Measurements from ENCODE around the gene SFR1.

SFR1 gene, protein sequence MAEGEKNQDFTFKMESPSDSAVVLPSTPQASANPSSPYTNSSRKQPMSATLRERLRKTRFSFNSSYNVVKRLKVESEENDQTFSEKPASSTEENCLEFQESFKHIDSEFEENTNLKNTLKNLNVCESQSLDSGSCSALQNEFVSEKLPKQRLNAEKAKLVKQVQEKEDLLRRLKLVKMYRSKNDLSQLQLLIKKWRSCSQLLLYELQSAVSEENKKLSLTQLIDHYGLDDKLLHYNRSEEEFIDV

DNA sequence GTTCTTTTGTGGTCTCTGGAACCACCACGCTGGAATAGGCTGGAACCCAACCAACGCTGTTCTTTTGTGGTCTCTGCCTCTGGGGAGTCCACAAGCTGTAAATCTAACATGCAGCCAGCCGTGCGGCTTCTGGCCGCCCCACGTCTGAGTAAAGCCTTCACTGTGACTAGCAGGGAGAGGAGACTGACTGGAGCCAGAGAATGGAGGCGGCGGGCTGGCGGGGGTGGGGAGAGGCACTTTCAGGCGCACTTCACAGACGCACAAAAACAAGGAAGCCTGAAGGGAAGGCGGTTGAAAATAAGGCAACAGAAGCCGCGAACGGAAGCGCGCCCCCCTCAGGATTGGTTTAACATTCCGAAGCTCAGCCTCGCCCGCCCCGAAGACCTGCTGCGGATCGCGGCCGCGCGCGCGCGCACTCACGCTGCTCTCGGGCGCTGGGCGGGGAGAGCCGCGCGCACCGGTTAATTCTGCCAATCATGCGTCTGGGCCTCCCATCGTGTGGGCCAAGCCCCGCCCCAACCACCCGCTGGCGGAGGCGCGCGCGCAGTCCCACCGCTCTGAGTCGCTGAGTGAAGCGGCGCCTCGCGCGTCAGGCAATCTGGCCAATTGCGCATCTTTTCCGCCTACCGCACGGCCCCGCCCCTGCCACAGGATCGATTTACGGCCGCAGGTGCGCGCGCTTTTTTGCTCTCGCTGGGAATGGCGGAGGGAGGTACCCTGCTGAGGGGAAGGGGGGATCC is at the start of gene SFR1:
SFR1 (plus strand) TSS at position 687 of the 740 bp plus-strand sequence; CDS start at position 700, 13 bp downstream.
- peak; percentile 97 for DNase-seq (ENCODE audit: low read depth, low spot score)

DNA sequence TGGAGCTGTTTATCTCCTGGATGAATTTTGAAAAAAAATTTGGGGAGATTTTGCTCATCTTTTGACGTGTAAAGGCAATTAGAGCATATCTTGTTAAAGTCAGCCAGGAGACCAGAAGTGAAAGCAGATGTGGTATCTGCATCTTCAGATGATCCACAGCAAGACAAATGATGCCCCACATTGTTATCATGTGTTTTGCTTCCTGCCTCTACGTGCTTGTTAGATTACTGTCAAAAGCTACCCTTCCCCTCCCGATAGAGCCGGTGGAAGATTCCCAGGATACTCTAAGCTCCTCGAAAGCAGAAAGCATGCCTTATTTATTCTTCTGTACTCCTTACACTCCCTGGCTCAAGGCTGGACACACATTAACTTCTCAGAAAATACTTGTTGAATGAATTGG is 49.2 kb upstream of the SFR1 start:
- DNase-seq (ENCODE audit: low read depth, low spot score): no peak

DNA sequence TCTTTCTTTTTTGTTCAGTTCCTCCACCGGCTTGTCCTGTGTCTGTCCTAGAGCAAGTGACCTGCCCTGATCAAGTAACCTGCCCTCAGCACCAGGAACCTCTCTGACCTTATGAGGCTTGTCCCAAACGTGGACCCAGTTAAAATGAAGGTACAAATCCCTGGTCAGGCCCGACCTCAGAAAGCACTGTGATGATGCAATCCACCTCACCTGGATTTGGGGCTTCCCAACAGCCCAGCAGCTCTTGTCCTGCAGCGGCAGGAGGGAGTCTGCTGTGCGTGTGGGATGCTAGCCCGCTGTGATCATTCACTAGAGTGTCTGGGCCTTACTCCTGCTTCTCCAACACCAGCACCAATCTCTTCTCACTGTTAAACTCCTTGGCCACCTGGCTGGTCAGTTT is 47.5 kb upstream of the SFR1 start:
- DNase-seq (ENCODE audit: low read depth, low spot score): no peak

DNA sequence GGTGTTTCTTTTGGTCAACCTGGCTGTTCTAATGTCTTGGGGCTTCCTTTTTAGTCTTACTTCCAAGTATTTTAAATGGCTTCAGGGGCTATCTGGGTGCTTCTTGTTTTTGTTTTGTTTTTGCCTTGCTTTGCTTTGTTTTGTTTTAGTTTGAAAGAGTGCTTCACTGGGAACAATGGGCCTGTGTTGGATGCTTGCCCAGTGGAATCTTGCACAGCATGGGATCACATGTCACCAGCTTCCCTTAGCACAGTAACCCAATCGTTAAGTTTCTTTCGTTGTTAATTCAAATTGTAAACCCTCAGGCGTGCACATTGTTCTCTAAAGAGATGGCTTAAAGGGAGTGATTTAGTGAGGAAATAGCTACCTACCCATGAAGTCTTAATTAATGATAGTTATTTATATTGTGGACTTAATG is 45.2 kb upstream of the SFR1 start:
- DNase-seq (ENCODE audit: low read depth, low spot score): peak; percentile 77

DNA sequence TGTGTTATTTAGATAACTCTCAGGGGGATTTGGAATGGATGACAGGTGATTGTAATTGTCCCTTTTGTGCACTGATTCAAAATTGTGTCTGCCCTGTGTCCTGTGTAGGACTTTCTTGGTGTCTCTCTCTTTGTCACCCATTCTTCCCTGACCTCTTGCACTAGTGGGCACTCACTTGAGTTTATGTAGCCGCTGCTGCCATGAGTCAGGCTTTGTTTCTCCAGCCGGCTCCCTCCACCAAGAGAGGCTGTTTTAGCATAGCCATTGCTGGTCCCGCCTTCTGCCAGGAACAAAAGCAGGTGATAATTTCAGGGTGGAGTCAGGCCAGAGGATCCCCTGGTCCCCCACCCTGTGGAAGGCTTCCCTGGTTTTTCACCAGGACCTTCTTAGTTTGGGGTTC is 44.7 kb upstream of the SFR1 start:
- DNase-seq (ENCODE audit: low read depth, low spot score): no peak

DNA sequence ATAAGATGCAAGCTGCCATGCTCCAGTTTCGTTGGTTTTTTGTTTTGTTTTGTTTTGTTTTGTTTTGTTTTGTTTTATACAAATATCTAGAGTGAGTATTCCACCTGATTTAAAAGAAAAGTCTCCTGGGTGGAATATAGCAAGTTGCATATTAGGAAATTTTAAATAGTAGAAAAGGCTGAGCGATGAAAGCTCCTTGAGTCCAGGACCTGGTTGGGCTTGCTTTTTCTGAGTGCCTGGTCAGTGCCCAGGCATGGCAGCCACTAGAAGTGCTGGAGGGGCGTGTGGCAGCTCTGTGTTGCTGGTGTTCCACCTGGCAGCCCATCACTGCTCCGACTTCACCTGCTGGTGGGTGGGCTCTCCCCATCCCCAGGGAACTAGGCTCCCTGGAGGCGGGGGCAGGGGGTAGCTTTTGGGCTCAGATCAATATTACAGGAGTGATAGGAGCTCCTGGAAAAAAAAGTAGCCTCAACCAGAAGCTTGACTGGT is 44.3 kb upstream of the SFR1 start:
- DNase-seq (ENCODE audit: low read depth, low spot score): no peak

DNA sequence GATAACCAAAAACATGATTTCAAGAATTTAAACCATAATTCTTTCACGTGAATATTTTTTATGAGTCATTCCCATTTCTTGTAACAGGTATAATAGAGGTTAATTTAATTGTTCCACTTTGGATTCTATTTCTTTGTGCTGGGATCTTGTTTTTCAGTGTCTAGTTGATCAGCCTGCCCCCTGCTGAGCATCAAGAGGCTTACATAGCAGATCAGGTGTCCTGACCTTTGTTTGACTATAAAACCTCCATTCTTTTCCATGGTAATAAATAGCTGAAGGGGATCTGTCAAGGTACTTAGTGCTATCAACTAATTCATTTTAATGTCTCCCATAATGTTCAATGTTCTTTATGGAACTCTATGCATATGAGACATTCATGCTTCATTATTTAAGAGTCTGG is 41.2 kb upstream of the SFR1 start:
- no peak for DNase-seq (ENCODE audit: low read depth, low spot score)

DNA sequence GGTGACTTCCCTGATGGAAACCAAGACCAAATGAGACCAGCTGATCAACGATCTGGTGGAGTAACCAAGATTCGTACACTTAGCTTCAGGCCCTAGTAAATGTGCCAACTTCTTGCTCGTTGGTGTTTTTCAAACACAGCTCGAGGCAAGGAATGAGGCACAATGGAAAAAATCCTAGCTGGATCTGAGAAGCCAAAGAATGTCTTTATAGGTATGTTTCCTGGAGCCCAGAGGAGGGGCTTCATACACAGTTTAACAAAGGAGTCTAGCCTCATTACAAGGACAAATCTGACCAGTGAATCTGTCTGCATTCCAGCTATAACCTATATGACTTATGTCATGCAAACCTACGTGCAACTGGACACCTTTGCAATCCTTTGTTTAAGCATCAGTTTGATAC is 40.0 kb upstream of the SFR1 start:
- no peak for DNase-seq (ENCODE audit: low read depth, low spot score)

DNA sequence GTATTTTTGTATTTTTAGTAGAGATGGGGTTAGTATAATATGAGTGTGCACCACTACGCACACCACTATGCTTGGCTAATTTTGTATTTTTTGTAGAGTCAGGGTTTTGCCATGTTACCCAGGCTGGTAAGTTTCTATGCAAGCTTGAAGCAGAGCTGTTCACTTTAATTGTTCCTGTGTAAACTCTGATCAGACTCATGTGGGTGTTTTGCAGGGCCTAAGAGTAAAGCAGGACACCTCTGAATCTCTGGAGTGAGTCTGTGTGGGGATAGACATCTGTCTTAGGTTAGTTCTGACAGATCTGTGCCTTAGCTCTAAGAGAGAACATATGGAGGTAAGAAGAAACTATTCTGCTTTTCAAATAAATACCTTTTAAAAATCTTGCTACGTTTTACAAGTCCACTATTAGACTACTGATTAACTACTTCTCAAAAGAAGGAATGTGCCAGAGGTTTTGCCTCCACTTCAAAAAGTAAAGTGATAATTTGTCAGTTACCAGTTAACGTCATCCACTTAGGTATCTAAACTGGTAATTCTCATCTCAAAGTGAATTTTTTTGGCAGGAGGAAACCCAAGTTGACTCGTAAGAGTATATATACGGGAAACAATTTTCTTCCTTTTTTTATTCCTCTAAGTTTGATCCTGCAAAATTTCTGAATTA is 37.4 kb upstream of the SFR1 start:
- DNase-seq (ENCODE audit: low read depth, low spot score): no peak

DNA sequence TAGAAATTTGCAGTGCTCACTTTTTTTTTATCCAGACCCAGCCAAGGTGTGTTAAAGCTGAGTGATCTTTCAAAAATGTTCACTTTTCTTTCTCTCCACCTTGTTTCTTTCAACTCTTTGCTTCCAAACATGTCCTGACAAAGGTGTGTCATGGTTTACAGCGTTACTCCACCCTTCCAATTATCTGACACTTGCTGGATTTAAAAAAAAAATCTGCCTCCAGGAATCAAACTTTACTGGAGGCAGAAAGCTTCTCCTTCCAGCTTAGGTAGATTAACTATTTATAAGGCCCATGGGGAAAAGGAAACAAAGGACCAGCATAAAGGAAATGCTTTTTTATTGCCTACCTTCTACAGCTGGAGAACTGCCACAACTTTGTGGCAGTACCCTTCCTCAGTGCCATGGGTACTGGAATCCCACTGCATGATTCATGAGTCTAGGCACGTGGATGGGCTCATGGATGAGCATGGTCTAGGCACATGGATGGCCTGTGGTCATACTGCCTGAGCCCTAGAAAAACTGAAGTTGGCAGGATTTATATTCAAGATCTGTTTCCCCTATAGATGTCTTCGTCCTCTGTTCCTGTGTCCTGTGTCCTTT is 36.1 kb upstream of the SFR1 start, which contains the start of gene COL17A1:
COL17A1 (minus strand) TSS at position 80 of the 600 bp plus-strand sequence. CDS start 5,207 bp downstream, outside the sequence.
- DNase-seq (ENCODE audit: low read depth, low spot score): no peak

DNA sequence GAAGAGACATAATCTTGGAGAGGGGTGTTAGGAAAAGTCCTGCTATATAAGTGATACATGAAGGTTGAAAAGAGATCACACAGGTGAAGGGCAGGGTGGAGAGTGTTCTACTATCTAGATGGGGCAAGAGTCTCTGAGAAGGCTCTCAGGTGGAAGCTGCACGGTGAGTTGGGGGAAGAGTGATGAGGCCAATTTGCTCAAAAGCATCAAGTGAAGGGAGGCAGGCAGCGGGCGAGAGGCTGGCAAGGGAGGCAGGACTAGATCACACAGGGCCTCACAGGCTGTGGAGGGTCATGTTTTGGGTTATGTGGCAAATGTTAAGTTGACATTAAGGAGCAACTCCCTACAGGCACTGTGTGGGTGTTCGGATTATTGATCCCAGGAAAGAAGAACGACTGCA is 33.7 kb upstream of the SFR1 start:
- DNase-seq (ENCODE audit: low read depth, low spot score): no peak

DNA sequence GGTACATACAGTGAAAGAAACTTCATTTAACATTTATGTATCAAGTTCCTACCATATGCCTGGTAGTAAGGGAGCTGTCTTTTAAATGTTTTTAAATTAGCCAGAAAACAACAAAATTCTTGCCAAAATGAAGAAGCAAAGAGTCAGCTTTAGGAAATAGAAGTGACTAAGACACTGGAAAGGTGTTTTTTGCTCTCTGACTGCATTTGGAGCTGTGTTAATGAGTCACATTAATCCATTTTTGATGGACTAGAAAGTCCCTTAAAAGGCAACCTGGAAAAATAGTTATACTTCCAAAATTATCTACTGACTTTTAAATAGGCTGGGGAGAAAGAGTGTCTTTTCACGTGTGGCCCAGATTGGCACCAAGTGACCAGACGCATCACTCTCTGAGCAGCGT is 32.4 kb upstream of the SFR1 start:
- DNase-seq (ENCODE audit: low read depth, low spot score): no peak

DNA sequence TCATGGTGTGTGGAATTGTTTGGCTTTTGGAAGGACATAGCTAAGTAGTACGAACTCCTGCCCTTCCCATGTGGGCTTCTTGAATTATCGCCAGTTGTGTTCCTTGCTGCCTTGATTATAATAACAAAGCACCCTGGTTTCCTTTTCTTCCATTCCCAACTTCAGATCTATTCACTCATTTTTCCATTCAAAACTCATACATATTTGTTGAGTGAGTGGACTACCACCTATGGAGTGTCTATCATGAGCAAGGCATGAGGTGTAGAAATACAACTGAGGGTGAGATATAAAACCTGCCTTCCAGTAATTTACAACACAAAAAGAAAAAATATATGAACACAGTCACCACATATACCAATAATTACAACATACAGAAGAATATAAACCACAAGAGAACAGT is 31.4 kb upstream of the SFR1 start:
- DNase-seq (ENCODE audit: low read depth, low spot score): peak; percentile 41

DNA sequence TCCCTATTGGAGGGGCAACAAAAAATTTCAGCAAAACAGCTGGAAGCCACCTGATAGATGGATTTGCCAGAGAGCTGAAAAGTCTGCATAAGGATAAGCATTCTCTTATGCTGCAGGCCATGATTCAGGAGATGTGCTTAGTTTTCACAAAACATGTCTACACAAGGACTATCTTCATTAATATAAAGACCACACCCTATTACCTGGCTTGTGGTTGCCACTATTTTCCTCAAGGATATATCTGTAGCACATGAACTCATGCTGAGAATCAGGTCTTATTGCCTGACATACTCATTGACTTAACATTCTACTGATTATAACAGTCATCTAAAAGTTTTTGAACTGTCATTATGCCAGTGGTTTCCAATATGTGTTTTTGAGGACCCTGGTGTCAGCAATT is 29.2 kb upstream of the SFR1 start:
- no peak for DNase-seq (ENCODE audit: low read depth, low spot score)

DNA sequence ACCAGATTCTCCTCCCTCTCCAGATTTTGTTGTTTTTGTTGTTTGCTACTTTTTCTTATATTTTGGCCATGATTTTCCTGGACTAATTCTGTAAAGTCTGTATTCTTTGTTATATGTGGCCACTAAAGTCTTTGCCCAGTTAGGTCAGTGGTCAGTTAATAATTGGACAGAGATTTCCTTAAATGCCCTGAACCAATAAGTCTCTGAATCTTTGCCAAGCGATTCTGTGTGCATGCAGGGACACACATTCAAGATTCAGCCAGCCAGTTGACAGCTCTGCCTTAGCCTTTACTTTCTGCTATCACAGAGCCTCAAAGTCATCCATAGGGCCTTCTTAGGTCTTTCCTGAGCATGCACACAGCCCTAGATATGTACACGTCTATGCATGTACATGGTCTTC is 25.3 kb upstream of the SFR1 start:
- no peak for DNase-seq (ENCODE audit: low read depth, low spot score)

DNA sequence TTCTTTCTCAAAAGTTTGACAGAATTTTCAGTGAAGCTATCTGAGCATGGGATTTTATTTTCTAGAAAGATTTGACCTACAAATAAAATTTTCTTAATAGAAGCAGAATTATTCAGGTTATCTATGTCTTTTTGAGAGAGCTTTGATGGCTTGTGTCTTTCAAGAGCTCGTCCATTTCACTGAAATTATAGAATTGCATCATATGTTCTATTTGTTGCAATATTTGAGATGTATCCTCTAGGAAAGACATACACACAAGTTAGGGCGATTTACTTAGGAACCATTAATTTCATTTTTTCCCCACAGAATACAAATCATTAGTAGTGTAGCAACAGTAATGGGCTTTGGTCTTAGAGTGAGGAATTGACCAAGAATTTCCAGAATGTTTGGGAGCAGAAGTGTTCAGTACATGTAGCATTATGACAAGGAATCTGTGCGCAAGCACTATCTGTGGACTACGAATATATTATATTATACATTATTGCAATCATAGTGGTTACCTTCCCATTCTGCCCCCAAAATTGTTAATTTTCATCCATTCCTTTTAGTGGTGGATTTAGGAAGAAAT is 23.5 kb upstream of the SFR1 start:
- DNase-seq (ENCODE audit: low read depth, low spot score): no peak

DNA sequence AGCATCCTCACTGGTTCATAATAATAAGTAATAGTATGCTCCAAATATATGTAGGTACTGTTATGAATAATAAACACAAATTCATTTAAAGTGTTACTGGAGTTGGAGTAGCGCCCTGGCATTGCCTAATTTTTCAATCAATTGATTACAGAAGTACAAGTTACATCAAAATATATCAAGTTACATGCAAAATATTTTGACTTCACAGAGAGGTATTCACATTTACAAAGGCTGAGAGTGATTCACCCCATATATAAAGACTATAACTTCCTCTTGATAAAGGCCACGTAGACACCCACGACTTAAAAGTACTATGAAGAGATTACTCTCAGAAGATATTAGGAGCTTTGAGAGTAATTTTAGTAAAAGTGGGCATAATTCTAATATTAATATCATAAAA is 22.7 kb upstream of the SFR1 start:
- DNase-seq (ENCODE audit: low read depth, low spot score): no peak

DNA sequence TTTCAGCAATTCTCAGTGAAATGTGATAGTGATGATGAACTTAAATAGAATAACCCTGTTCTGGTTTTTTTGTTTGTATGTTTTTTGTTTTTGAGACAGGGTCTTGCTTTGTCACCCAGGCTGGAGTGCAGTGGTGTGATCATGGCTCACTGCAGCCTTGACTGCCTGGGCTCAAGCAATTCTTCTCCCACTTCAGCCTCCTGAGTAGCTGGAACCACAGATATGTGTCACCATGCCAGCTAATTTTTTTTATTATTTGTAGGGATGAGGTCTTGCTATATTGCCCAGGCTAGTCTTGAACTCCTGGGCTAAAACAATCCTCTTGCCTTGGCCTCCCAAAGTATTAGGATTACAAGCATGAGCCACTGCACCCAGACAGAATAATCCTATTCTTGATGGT is 22.0 kb upstream of the SFR1 start:
- no peak for DNase-seq (ENCODE audit: low read depth, low spot score)

DNA sequence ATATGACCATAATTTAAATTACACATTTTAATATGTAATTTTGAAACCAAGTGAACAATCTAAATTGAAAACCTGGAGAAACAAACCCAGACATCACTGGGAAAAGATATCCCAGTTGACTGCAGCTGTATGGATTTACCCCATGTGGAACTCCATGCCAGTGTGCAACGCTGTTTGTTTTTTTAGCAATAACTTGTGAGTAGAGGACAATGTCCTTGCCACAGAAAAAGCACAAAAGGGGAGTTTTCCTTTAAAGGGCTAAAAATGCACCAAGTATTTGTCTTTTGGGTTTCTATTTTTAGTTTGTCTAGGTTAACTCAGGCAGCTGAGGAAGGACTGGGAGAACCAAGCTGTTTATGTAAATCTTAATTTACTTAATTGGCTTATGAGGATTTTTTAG is 21.2 kb upstream of the SFR1 start:
- DNase-seq (ENCODE audit: low read depth, low spot score): no peak

DNA sequence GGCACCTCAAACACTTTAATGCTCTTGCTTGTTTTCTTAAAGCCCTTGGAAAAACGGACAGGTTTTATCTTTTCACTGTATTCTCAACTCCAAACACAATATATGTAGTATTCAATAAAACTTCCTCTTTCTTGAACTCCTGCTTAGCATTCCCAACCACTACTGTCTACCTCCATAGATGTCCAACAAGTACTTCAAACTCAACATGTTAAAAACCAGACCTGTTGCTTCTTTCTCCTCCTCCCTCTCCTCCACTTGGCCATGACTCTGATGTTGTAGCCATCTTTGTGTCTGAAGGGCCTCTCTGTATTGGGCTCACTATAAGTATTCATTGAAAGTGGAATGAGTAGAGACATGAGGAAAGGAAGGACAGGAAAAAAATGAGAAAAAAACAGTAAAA is 20.1 kb upstream of the SFR1 start:
- no peak for DNase-seq (ENCODE audit: low read depth, low spot score)

DNA sequence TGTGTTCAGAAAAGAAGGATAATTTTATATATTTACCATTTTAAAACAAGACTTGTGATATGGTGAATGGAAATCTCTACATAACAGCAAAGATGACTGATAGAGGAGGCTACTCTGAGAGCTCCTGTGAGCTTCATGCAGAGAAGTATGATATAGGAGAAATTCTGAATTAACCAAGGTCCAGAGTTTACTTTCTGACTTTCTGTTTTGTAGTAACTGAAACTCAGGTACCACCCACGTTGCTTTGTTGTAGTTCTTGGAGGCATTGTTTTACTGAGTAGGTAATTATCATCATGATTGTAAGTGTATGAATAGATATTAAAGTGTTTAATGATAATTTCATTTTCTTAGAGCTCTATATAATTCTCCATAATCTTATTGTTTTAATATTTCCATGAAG is 18.0 kb upstream of the SFR1 start:
- DNase-seq (ENCODE audit: low read depth, low spot score): no peak

DNA sequence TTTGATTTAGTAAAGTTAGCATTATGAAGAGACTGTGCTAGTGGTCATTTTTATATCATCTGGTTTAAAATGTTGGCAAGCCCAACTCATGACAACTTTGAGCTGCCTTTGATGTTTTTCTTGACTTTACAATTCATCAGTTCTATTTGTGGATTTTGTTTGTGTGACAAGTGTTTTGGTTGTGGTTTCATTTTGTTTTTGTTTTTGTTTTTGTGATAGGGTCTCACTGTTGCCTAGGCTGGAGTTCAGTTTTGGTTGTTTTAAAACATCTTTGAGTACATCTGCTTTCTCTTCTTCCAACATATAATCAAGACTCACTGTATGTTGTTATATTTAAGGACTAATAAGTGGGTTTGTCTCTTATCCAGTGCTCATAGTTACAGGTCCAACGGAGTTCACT is 17.6 kb upstream of the SFR1 start:
- DNase-seq (ENCODE audit: low read depth, low spot score): no peak
